GM18520 (cell line): Measurements from ENCODE around the gene SMIM36.
"Not testable (repeated sequence)": the region's sequence is repeated elsewhere in the genome, so short reads cannot be mapped to it uniquely, and the experiment has no call there.

Source experiments
- ATAC-seq: cut with Tn5 transposase; IDR thresholded peaks from one replicate; pipeline ENCODE4 v1.9.1; 2021; ENCODE audit not compliant: unreplicated experiment

The SMIM36 gene

DNA sequence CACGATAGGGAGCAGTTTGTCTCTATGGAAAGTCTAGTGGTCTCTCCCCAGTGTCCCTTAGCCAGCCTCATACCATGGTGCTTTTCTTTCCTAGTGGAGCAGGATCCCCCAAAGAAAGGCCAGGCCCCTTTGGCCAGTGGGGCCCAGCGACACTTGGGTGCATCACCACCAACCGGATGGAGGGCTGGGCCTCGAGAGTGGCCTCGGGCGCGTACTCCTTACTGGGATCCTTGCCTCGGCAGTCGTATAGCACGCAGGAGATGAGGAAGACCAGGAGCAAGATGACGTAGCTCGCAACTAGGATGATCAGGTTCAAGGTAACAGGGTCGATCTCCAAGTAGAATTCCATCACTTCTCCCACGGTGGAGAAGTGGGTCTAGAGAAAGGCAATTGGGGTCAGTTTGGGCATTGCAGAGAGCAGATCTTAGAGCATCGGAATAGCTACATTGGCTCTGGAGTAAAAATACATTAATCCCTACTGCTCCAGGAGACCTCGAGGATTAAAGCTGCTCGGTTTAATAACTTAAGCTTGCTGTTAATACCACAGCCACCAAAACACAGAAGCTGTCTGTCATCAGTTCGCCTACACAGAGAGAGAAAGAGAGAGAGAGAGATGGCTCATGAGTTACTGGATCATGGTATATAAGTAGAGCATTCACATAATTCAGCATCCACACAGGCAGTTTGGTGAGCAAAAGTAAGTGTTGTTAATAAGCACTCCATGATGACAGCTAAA lies at the start of gene SMIM36:
TSS of gene SMIM36 (minus strand) at position 467 of the 736 bp plus-strand sequence.
- ATAC-seq = no peak

DNA sequence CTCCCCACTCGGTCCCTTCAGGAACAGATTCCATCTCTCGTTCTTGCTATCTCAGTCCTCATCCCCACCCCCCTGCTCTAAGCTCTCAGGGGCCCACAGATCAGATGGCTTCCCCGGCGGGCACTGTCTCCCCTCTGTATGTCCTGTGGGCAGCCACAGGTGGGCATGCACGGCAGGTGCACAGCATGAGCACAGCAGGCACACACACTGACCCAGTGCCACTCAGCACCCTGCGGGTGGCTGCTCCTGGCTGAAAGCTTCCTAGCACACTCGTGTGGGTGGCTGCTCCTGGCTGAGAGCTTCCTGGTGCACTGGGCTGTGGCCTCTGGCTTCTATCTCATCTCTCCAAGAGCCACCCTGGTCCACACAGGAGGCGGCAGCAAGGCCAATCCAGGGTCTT lies 44.5 kb upstream of the SMIM36 start:
- no peak for ATAC-seq

DNA sequence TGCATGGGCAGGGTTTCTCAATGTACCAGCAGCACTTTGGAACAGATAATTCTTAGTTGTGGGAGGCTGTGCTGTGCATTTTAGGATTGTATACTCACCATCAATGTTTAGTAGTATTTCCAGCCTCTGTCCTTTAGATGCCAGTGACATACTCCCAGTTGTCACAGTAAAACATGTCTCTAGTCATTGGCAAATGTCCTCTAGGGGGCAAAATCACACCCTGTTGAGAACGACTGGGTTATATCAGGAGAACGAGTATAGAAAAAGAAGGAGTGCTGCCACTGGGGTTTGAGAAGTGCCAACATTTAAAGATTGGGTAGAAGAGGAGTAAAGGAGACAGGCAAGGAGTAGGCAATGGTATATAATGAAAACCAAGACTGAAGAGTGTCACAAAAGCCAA lies 37.9 kb upstream of the SMIM36 start:
- no peak for ATAC-seq

DNA sequence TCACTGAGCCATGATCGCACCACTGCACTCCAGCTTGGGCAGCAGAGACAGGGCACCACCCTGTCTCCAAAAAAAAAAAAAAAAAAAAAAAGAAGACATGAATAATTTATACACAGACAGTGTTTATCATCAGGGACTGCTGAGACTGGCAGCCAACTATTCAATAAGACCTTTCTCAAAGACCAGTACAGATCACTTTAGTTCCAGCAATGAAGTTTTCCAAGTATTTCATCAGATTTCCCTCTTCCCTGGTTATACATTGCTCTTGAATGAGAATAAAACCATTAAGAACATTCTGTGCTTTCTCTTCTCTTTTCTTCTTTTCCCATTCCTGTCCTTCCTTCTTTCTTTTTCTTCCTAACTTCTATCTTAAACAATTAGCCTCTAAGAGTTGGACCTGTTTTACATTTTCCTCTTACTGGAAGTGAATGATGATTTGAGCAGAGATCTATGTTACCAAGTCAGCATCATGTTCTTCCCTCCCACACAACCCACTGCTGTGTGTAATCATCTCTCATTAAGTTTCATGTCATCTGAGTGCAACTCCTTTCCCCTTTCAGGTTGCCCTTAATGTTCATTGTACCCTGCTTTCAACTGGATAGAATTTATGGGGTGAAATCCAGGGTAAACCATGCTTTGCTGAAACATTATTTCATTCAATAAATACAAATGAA lies 35.9 kb upstream of the SMIM36 start:
- ATAC-seq = no peak

DNA sequence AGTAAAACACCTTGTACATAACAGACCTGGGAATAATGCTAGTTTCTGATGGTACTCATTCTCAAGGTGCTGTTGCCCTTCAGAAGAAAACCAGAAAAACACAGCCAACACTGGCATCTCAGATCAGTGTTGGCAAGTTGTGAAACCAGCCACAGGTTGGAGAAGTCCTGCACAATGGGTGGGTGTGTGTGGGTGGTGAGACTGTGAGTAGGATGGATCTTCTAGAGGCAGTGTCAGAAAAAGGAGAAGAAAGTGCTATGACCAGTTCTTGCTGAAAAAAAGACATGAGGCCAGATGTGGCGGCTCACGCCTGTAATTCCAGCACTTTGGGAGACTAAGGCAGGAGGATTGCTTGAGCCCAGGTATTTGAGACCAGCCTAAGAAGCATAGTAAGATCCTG lies 35.2 kb upstream of the SMIM36 start:
- ATAC-seq = no peak

DNA sequence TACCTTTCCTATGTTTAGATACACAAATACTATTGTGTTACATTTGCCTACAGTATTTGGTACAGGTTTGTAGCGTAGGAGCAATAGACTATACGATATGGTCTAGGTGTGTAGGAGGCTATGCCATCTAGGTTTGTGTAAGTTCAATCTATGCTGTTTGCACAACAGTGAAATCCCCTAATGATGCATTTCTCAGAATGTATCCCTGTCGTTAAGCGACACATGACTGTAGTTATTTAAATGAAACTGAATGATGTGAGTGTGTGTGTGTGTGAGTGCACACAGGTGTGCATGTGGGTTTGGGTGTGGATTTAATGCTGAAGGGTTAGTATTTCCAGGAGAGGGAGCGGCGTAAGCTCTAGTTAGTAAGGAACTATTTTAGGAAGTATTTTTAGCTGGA lies 34.6 kb upstream of the SMIM36 start:
- ATAC-seq = no peak

DNA sequence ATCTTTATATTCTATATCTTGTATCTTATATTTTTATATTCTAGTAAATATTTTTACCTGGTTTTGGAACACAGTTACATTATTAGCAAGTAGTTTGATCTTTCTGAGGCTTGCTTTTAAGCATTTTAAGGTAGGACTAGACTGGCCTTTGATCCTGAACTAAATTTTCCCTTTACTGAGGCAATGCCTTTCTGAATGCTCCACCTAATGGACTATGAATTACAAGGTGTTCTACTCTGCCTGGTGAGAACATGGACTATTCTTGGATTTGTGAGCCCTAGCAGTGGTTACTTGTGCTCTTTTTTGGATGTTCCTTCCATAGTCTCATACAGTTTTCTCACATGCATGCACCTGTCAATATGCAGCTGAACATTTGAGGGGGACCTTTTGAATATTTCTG lies 32.5 kb upstream of the SMIM36 start:
- ATAC-seq = no peak

DNA sequence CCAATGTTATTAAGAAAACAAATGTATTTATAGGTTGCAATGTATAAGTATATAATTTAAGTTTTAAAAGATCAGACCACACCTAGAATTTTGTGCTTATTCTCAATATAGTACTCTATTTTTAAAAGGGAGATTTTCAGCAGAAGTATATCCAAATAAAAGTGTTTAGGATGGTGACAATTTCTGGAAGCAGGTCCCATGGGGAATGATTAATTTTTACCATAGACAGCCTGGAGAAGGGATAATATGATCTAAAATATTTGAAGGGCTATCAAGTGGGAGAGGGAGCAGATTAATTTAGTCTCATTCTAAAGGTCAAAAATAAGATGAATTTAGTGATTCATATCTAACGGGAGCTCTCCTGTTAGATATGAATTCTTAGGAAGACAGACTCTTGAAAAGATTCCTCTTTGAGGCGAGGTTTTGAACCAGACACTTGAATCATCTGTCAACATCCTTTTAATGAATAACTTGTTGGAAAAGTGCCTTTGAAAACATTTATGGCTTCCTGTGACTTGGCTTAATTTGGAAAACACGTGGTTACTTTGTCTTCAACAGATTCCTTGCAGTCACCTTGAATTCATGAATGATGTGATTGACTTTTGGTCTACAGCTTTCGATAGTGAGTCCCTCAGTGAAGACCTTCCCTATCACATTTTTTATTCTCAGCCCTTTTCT lies 29.3 kb upstream of the SMIM36 start:
- no peak for ATAC-seq

DNA sequence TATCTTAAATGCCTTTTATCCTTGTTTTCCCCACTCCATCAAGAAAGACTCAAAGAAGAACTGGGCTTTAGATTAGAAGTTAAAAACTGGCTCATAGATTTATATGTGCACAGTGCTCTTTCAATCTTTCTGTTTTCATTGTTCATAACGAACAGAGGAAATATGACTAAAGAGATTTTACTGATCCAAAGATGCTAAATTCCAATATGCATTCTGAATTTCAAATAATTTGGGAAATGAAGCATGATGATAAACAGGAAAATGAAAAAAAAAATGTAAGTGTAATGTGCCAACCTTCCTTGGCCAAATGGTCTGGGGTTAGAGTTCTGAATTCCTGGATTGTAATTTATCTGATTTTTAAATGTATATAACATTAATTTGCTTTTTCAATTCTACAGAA lies 25.0 kb upstream of the SMIM36 start:
- no peak for ATAC-seq

DNA sequence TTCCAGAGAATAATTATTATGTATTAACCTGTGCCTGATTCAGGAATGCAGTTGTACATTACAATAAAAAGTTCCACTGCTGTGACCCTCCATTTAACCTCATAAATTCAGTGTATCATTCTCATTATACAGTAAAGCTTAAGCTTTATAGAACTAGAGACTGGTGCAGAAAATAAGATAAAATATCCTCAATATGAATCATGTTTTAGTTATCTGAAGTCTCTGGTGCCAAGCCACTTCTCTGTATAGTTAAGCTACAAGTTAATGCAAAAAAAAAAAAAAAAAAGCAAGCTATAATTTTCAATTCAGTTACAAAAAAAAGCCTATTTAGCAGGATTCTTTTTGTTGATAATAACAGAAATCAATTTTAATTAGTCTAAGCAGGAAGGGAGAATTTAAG lies 22.4 kb upstream of the SMIM36 start:
- ATAC-seq = no peak

DNA sequence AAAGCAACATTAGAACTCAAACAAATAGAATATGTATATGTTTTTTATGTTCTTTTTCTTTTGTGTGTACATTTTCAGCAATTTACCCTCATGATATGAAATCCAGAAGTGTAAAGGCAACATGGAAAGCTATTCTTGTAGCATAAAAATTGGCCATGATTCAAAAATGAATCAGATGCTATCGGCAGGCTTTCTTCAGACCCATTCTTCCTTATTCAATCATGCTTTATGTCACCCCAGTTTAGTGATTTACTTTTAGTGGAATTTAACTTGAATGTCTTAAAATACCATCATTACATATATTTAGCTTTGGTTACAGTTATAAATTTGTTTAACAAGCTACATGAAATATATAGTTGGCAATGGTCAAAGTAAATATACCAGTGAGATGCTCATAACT lies 21.4 kb upstream of the SMIM36 start:
- ATAC-seq = no peak

DNA sequence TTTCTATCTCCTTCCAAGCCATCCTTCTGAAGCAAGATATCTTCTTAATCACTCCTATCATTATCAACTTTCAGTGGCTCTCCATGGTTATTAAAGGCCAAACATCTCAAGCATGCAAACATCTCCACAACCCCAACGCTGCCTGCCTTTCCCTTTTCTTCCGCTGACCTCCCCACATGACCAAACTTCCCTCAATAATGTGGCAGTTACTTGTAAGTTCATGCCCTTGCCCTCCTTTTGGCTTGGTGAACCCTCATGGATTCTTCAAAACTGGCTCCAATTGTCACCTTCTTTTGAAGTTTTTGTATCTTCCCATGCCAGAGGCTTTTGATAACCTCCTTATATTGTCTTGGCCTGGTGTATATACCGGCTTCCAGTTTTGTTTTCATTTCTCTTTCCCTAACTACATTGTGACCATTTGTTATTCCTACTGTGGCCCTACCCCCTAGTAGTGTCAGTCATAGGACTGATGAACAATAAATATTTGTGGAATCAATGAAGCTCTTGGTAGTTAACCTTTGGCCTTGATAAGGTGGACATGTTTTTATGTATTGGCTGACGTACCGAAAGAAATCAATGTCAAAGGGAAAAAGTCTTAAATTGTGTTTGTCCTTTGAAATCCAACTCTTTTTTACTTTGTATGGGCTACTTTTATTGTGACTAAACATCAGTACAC lies 19.9 kb upstream of the SMIM36 start:
- no peak for ATAC-seq

DNA sequence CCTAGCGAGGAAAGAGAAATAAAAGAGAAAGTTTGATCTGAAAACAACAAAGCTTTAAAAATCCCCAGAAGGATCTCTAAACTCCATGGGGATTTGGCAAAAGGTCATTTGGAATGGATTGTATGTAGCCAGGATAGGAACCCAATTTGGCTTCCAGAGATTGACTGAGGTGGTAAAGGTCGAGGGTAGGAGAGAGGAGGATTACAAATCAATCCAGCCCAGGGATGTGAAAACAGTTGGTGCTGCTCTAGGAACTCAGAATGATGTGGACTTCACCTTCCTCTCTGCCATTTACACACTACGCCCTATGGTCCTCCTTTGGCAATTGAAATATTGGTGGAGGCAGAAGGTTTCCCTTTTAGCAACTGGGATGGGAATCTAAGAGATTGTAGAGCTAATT lies 18.8 kb upstream of the SMIM36 start:
- ATAC-seq = no peak

DNA sequence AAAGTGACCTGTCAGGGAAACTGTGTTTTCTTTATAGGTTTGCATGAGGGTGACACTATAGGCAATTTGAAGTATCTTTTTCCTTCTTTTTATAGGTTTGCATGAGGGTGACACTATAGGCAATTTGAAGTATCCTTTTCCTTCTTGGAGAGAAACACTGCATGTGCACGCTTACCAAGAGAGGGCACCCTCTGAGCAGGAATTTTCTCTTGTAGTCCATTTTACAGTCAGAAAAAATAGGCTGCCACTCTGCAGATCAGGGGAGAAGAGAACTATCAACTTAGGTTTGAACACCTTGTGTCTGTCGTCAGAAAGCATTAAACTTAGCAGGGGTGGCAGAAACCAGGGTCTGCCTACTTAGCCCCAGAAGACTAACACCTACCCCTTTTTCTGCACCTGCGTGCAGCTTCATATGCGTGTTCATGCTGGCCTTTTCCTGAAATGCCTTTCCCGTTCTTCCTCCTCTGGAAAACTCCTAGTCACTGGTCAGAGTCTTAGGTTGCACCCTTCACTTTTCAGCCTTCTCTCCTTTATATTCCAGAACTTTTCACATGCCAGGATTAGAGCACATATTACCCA lies 16.4 kb upstream of the SMIM36 start:
- ATAC-seq = no peak

DNA sequence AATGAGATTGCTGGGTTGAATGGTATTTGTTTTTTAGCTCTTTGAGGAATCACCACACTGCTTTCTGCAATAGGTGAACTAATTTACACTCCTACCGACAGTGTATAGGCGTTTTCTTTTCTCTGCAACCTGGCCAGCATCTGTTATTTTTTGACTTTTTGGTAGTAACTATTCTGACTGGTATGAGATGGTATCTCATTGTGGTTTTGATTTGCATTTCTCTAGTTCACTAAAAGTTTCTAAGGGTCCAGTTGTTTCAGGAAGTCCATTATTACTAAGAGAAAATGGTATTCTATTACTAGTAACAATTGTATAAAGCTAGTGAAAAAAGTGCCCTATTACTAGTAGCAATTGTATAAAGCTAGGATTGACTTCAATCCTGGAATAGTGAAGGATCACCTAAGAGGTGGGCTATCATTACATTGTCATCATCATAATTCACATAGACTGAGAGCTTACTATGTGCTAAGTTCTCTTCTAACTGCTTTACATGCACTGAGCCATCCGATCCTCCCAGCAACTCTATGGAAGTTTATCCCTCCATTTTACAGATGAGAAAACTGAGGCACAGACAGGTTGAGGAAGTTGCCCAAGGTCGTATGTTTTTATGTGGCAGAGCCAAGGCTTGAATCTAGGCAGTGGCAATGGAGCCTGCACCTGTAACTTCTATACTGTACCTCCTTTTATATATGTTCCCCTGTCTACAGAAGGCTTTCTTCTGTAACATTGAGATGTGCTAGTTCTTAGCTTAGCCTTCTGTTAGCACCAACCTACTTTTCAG lies 13.4 kb upstream of the SMIM36 start:
- ATAC-seq = peak; percentile 58

DNA sequence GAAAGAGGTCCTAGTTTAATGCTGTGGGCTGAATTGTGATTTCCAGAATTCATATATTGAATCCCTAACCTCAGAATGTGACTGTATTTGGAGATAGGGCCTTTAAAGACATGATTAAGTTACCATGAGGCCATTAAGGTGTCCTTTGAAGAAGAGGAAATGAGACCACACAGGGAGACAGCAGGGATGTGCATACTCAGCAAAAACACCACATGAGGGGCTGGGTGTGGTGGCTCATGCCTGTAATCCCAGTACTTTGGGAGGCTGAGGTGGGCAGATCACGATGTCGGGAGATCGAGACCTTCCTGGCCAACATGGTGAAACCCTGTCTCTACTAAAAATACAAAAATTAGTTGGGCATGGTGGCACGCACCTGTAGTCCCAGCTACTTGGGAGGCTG lies 11.8 kb upstream of the SMIM36 start:
- not testable (repeated sequence) for ATAC-seq

DNA sequence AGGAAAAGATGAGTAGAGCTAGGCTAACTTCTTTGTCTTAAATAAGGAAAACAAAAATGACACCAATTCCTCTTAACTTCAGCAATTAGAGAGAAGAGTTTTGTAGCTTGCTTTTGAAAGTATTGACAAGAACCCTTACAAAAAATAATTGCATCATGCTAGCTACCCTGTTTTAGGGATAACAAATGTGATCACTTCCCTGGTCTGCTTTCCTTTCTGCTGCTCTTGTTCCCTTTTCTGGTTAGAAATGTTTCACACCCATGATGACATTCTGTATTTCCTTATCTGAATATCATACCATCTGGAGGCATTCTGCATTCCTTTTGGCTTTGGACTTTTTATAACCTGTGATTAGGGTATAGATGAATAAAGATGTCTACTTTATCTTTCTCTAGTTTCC lies 9.9 kb upstream of the SMIM36 start:
- no peak for ATAC-seq

DNA sequence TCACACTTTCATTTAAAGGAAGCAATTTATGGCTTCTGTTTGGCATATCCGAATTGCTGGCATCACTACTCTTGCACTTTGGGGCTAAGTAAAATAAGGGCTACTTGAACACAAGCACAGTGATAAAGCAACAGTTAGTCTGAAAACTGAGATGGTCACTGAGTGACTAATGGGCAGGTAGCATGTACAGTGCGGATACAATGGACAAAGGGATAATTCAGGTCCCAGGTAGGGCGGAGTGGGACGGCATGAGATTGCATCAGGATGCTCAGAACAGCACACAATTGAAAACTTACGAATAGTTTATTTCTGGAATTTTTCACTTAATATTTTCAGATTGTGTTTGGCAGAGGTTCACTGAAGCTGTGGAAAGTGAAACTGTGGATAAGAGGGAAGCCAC lies 9.2 kb upstream of the SMIM36 start:
- ATAC-seq = no peak

DNA sequence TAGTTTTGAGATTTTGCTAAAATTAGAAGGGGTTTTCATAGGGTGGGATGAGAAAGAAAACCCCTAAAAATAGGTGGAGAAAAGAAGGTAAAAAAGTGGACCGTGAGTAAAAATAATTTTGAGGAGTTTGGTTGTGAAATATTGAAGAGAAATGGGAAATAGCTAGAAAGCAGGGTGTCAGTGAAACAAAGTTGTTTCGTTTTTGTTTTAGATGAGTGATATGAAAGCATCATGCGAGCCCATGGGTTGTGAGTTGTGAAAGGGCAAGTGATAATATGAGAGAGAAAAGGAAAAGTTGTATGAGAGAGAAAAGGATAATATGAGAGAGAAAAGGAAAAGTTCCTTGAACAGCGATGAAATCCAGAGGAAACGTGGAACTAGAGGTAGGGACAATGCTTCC lies 7.3 kb upstream of the SMIM36 start:
- ATAC-seq = peak; percentile 41

DNA sequence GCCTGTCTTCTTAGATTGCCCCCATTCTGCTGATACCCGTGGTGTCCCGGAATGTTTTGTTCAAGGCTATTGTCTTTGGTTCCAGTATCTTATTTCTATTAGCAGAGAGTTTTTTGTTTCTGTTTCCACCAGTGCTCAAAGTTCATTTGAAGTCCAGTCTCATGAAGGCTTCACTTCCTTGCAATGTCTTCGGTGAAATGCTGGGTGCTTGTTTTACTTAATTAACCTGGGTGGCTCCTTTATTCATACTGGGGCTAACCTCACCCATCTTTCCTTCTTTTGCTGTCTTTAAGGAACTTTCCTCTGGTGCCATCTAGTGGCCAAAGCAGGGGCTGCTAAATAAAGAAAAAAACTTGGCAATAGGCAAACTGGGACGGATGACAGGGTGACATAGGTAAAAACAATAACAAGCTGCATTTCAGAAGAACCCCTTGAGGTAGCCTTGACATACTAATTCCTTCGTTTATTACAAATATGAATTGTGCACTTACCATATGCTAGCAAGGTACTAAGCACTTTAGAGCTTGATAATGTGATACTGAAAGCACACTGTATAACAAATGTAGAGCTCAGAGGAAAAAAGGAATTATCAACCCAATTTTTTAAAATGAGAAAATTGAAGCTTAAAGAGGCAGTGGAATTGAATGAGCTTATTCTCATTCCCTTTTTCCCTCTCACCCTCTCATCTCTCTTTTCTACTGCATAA lies 2.8 kb upstream of the SMIM36 start:
- ATAC-seq = peak; percentile 44
